B cell (primary cell): ENCODE measurements around the gene LINC00305. TPM values are rescaled to one million over a fixed set of nuclear protein-coding genes. Genes with fewer than 3 reads are reported as not detected.

Experiments used
- ATAC-seq: fragments of 200-7000 bp; cut with Tn5 transposase; one replicate; pipeline ENCODE4 v1.10.0; 2021; ENCODE audit warnings: low read depth, mild to moderate bottlenecking, moderate number of reproducible peaks, moderate library complexity
- CTCF ChIA-PET: fragments of 350-600 bp; sonication (Branson Sonifier 250); formaldehyde crosslinking; loops from one replicate; lab custom pipeline; 2021; ENCODE audit warnings: antibody characterized with exemption, inconsistent platforms; lab: Charles Lee
- POLR2A ChIA-PET: fragments of 350-600 bp; sonication (Branson Sonifier 250); formaldehyde crosslinking; loops from one replicate; lab custom pipeline; 2021; ENCODE audit warnings: antibody characterized with exemption; lab: Charles Lee
- DNase-seq: peaks from one replicate; pipeline ENCODE4 v3.0.0; 2013
- H2AFZ ChIP-seq: 2 replicates; pipeline ENCODE4 v1.6.1; 2012; ENCODE audit warnings: mild to moderate bottlenecking, low read depth, low read length; ENCODE audit not compliant: insufficient read depth, poor library complexity, severe bottlenecking
- H3K27ac ChIP-seq, 2 donors: 1 replicate in 1 of 2; 2 replicates in 1 of 2; pipeline ENCODE4 v1.5.1; 2012 to 2013; ENCODE audit warnings: low read length in 2 of 2, mild to moderate bottlenecking in 2 of 2, moderate library complexity in 1 of 2
- H3K27me3 ChIP-seq, 4 experiments: fragments of 200-600 bp in 1 of 4; sonication (generic) in 1 of 4; replicated peaks in 1 of 4; 1 replicate in 2 of 4; 2 replicates in 2 of 4; pipeline versions ENCODE4 v1.6.1 to v1.7.0; 2013 to 2016; ENCODE audit warnings: low read length in 3 of 4, mild to moderate bottlenecking in 2 of 4, mixed read lengths in 1 of 4, moderate library complexity in 1 of 4; ENCODE audit not compliant: insufficient read depth in 4 of 4, control insufficient read depth in 3 of 4; ENCODE audit errors: control extremely low read depth in 1 of 4
- H3K36me3 ChIP-seq, 2 experiments: replicated peaks in 1 of 2; 1 replicate in 1 of 2; 2 replicates in 1 of 2; pipeline versions ENCODE4 v1.6.1 to v1.7.1; 2013; ENCODE audit warnings: low read length in 1 of 2; ENCODE audit not compliant: insufficient read depth in 2 of 2, control insufficient read depth in 1 of 2; ENCODE audit errors: control extremely low read depth in 1 of 2, extremely low read depth in 1 of 2
- H3K4me1 ChIP-seq, 2 donors: fragments of 200-600 bp in 1 of 2; sonication (generic) in 1 of 2; 1 replicate in 1 of 2; 2 replicates in 1 of 2; pipeline versions ENCODE4 v1.5.1 to v1.6.1; 2013 to 2017; ENCODE audit warnings: low read length in 2 of 2; ENCODE audit not compliant: control insufficient read depth in 2 of 2, insufficient read depth in 2 of 2
- H3K4me2 ChIP-seq: replicated peaks from 2 replicates; pipeline ENCODE3; 2012; ENCODE audit warnings: mild to moderate bottlenecking, low read depth, low read length; ENCODE audit not compliant: poor library complexity, severe bottlenecking
- H3K4me3 ChIP-seq, 5 experiments: fragments of 200-600 bp in 1 of 5; sonication (generic) in 1 of 5; 1 replicate in 3 of 5; 2 replicates in 2 of 5; pipeline versions ENCODE4 v1.5.1 to v1.7.0; 2011 to 2016; ENCODE audit warnings: low read length in 4 of 5, mild to moderate bottlenecking in 4 of 5, low read depth in 2 of 5, control low read depth in 1 of 5, moderate library complexity in 1 of 5; ENCODE audit not compliant: insufficient read depth in 1 of 5; ENCODE audit errors: control extremely low read depth in 1 of 5, extremely low read depth in 1 of 5
- H3K79me2 ChIP-seq: fragments of 200-600 bp; sonication (generic); one replicate; pipeline ENCODE4 v1.6.0; 2016; ENCODE audit warnings: low read length; ENCODE audit not compliant: control insufficient read depth, insufficient read depth
- H3K9ac ChIP-seq: fragments of 200-600 bp; sonication (generic); 2 replicates; pipeline ENCODE4 v1.6.1; 2017; ENCODE audit warnings: mild to moderate bottlenecking, low read length, moderate library complexity
- H3K9me3 ChIP-seq, 3 donors: one replicate each; pipeline versions ENCODE4 v1.6.1 to v1.7.1; 2013; ENCODE audit warnings: low read length in 2 of 3; ENCODE audit not compliant: control insufficient read depth in 2 of 3, insufficient read depth in 1 of 3; ENCODE audit errors: control extremely low read depth in 1 of 3
- H4K20me1 ChIP-seq: 2 replicates; pipeline ENCODE4 v1.6.0; 2012; ENCODE audit warnings: mild to moderate bottlenecking, low read length; ENCODE audit not compliant: insufficient read depth, control insufficient read depth, poor library complexity, severe bottlenecking
- H3K27ac Mint-ChIP-seq: one replicate; pipeline ENCODE4 v1.8.0; 2021; ENCODE audit warnings: mixed read lengths
- H3K27me3 Mint-ChIP-seq: one replicate; pipeline ENCODE4 v1.8.0; 2021; ENCODE audit warnings: mixed read lengths
- H3K4me1 Mint-ChIP-seq: one replicate; pipeline ENCODE4 v1.8.0; 2021; ENCODE audit warnings: mixed read lengths
- H3K4me3 Mint-ChIP-seq: one replicate; pipeline ENCODE4 v1.8.0; 2021; ENCODE audit warnings: mixed read lengths
- H3K9me3 Mint-ChIP-seq: one replicate; pipeline ENCODE4 v1.8.0; 2022; ENCODE audit warnings: mixed read lengths; ENCODE audit not compliant: insufficient read depth
- CTCF ChIP-seq: fragments of 200-600 bp; IDR thresholded peaks from one replicate; pipeline ENCODE4 v1.8.0; 2022; ENCODE audit warnings: antibody characterized with exemption, mild to moderate bottlenecking
- EZH2 ChIP-seq: IDR thresholded peaks from 2 replicates; pipeline ENCODE4 v1.6.1; 2012; ENCODE audit warnings: borderline replicate concordance, low read depth, mild to moderate bottlenecking, moderate library complexity, low read length; ENCODE audit not compliant: insufficient read depth, poor library complexity, severe bottlenecking
- WGBS: methylation state at CpG from one replicate; pipeline ENCODE4 v1.1.5; 2013; ENCODE audit warnings: missing lambda C conversion rate; ENCODE audit not compliant: insufficient coverage; 5-methylcytosine and 5-hydroxymethylcytosine counted together
- intact Hi-C: fragments of 100-400 bp; cut with micrococcal nuclease; formaldehyde crosslinking; loops from one replicate; pipeline ENCODE4 v1.10.0; 2022
- polyA plus RNA-seq: library from polyadenylated mRNA; depleted of rRNA; stranded (reverse); fragments of >200 nt; gene quantifications from 2 replicates; pipeline ENCODE4 v1.2.3, GENCODE V29; 2012
- total RNA-seq, 2 donors: library from RNA; stranded (reverse); fragments of 120-200 nt in 1 of 2; gene quantifications; 1 replicate in 1 of 2; 2 replicates in 1 of 2; pipeline versions ENCODE4 v1.2.3 to v1.2.4, GENCODE V29; 2013 to 2022

LINC00305 gene
- total and polyA plus RNA-seq, 2 donors (not counting 1 experiment from before 2014, with no cell fraction given) = not detected

- Mint-ChIP-seq H3K4me3 (no peak overlapping the region), H3K9me3 (peaks cover 2% of the 10 kb centered on the region), H3K27ac (no peak overlapping the region), H3K4me1 (no peaks in the 10 kb centered on the region), H3K27me3 (peaks cover 5% of the 10 kb centered on the region)
- Histone ChIP-seq H4K20me1 (no peaks in the 10 kb centered on the region), H3K79me2 (no peaks in the 10 kb centered on the region), H3K27ac (no peak overlapping the region), H3K4me2 (no peak overlapping the region), H3K4me1 (no peaks in the 10 kb centered on the region), H3K36me3 (no peaks in the 10 kb centered on the region), H3K9me3 (no peaks in the 10 kb centered on the region), H3K27me3 (peaks cover 0 to 3% (median 0%) of the 10 kb centered on the region in 4 experiments), H3K4me3 (no peak overlapping the region), H3K9ac (no peak overlapping the region), H2AFZ (no peak overlapping the region)
- ChIA-PET POLR2A (no interaction called here), CTCF (no interaction called here)
- TF ChIP-seq EZH2 (no peak), CTCF (no peak)
- intact Hi-C loops = no loop called here
- DNase-seq = no peak
- no peak for ATAC-seq
Measured at GRCh38 chr18:64091526-64091925, 57.4 kb downstream of the LINC00305 start.

- H4K20me1 ChIP-seq = no peaks in the 10 kb centered on the region
- H2AFZ ChIP-seq = no peak overlapping the region
- no peak for TF ChIP-seq CTCF
- Mint-ChIP-seq H3K4me3 (no peak overlapping the region), H3K9me3 (peaks cover 2% of the 10 kb centered on the region), H3K4me1 (no peaks in the 10 kb centered on the region), H3K27me3 (peaks cover 5% of the 10 kb centered on the region), H3K27ac (no peak overlapping the region)
- no peaks in the 10 kb centered on the region for H3K79me2 ChIP-seq
- ChIA-PET CTCF (no interaction called here), POLR2A (no interaction called here)
- no peaks in the 10 kb centered on the region for H3K9me3 ChIP-seq
- no peak overlapping the region for H3K4me3 ChIP-seq
- peaks cover 0 to 3% (median 0%) of the 10 kb centered on the region in 4 experiments for H3K27me3 ChIP-seq
- DNase-seq = no peak
- no peak overlapping the region for H3K4me2 ChIP-seq
- no peaks in the 10 kb centered on the region for H3K4me1 ChIP-seq
- no peak overlapping the region for H3K27ac ChIP-seq
- ATAC-seq = no peak
- intact Hi-C loops = no loop called here
- whole genome bisulfite sequencing = 100% methylated on average over 1 of the region's 2 CpGs
- H3K9ac ChIP-seq = no peak overlapping the region
- no peaks in the 10 kb centered on the region for H3K36me3 ChIP-seq
Measured at GRCh38 chr18:64090876-64091275, 58.0 kb downstream of the LINC00305 start.
